ENCODE results near the gene VSX2. TPM values are rescaled to one million over a fixed set of nuclear protein-coding genes. Genes with fewer than 3 reads are reported as not detected.

The VSX2 gene
- total and polyA plus RNA-seq, 2 donors (not counting 1 experiment from before 2014, with no cell fraction given), result not detected

DNA sequence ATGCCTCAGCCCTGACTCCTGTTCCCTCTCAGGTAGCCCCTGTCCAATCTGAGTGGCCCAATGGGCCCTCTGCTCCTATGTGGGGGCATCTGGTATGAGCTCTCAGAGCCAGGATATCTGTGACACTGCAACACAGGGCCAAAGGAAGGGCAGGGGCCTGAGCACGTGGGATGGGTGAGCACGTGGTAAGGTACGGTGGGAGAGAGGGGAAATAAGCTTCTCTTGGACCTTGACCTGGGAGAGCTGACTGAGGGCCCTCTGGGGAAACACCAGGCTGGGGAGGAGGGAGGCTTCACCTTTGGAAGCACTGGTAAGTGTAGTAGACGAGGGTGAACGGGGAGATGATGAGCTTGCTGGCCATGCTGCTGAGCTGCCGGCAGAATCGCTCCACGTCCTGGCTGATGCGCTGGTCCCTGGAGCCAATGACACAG, 56.8 kb downstream of the VSX2 start:
- H3K4me1 Mint-ChIP-seq, result peaks cover 5% of the 10 kb centered on the region
- ChIA-PET CTCF (interaction anchor here (1.4 to 1.9 kb wide), 2 partner anchors 11 to 42 kb away, joined by 6 read pairs; no protein-coding TSS in a partner anchor), POLR2A (interaction anchor here (0.6 kb wide), 1 partner anchor 531 kb away, joined by 5 read pairs; no protein-coding TSS in a partner anchor)
- ATAC-seq (ENCODE audit: low read depth) (no peak), DNase-seq (no peak)
- Histone ChIP-seq H3K79me2 (ENCODE audit: control insufficient read depth, insufficient read depth, low read length) (peaks cover 15% of the 10 kb centered on the region), H3K9ac (ENCODE audit: low read length) (no peak overlapping the region), H3K27me3 (replicated peaks in 1 of 4; ENCODE audit: control extremely low read depth in 1 of 4, control insufficient read depth in 3 of 4, insufficient read depth in 4 of 4, low read length in 3 of 4) (no peaks in the 10 kb centered on the region), H3K9me3 (ENCODE audit: control extremely low read depth in 1 of 3, control insufficient read depth in 2 of 3, insufficient read depth in 1 of 3, low read length in 2 of 3) (no peaks in the 10 kb centered on the region), H3K27ac (ENCODE audit: low read length in 2 of 2) (no peak overlapping the region), H4K20me1 (ENCODE audit: control insufficient read depth, insufficient read depth, low read length, poor library complexity, severe bottlenecking) (peaks cover 14% of the 10 kb centered on the region), H3K4me2 (replicated peaks; ENCODE audit: low read depth, low read length, poor library complexity, severe bottlenecking) (no peak overlapping the region), H3K4me1 (ENCODE audit: control insufficient read depth in 2 of 2, insufficient read depth in 2 of 2, low read length in 2 of 2) (no peaks in the 10 kb centered on the region), H2AFZ (ENCODE audit: insufficient read depth, low read depth, low read length, poor library complexity, severe bottlenecking) (no peak overlapping the region), H3K36me3 (replicated peaks in 1 of 2; ENCODE audit: control extremely low read depth in 1 of 2, control insufficient read depth in 1 of 2, extremely low read depth in 1 of 2, insufficient read depth in 2 of 2, low read length in 1 of 2) (peaks cover 2 to 71% of the 10 kb centered on the region in 2 experiments), H3K4me3 (ENCODE audit: control extremely low read depth in 1 of 5, extremely low read depth in 1 of 5, insufficient read depth in 1 of 5, low read depth in 2 of 5, low read length in 4 of 5) (no peak overlapping the region)
- no peak overlapping the region for H3K4me3 Mint-ChIP-seq
- H3K9me3 Mint-ChIP-seq (ENCODE audit: insufficient read depth), result no peaks in the 10 kb centered on the region
- 97% methylated on average over 9 of the region's 9 CpGs for WGBS (ENCODE audit: insufficient coverage)
- H3K27ac Mint-ChIP-seq, result no peak overlapping the region
- no peaks in the 10 kb centered on the region for H3K27me3 Mint-ChIP-seq
- no peak for TF ChIP-seq EZH2 (IDR thresholded peaks at IDR 0.05; ENCODE audit: borderline replicate concordance, insufficient read depth, low read depth, low read length, poor library complexity, severe bottlenecking)
- TF ChIP-seq, protein P1, sequence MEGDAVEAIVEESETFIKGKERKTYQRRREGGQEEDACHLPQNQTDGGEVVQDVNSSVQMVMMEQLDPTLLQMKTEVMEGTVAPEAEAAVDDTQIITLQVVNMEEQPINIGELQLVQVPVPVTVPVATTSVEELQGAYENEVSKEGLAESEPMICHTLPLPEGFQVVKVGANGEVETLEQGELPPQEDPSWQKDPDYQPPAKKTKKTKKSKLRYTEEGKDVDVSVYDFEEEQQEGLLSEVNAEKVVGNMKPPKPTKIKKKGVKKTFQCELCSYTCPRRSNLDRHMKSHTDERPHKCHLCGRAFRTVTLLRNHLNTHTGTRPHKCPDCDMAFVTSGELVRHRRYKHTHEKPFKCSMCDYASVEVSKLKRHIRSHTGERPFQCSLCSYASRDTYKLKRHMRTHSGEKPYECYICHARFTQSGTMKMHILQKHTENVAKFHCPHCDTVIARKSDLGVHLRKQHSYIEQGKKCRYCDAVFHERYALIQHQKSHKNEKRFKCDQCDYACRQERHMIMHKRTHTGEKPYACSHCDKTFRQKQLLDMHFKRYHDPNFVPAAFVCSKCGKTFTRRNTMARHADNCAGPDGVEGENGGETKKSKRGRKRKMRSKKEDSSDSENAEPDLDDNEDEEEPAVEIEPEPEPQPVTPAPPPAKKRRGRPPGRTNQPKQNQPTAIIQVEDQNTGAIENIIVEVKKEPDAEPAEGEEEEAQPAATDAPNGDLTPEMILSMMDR (IDR thresholded peaks at IDR 0.05), result no peak
- intact Hi-C loops (cut with micrococcal nuclease), result no loop called here

DNA sequence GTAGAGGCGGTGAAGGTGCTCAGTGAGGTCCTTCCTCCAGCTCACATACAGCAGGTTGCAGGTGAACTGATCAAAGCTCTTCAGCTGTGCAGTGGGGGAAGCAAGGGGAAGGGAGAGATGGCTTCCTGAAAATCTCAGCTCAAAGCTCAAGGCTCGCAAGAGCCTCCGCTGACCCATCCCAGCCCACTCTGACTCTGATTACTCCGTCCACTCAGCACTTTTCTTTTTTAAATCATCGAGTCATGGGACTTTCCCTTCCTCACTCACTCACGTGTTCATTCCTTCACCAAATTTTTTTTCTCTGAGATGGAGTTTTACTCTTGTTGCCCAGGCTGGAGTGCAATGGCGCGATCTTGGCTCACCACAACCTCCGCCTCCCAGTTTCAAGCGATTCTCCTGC, 58.7 kb downstream of the VSX2 start:
- ATAC-seq (ENCODE audit: low read depth), result no peak
- H3K4me1 Mint-ChIP-seq, result peaks cover 17% of the 10 kb centered on the region
- Histone ChIP-seq H3K36me3 (replicated peaks in 1 of 2; ENCODE audit: control extremely low read depth in 1 of 2, control insufficient read depth in 1 of 2, extremely low read depth in 1 of 2, insufficient read depth in 2 of 2, low read length in 1 of 2) (peaks cover 2 to 53% of the 10 kb centered on the region in 2 experiments), H3K4me2 (replicated peaks; ENCODE audit: low read depth, low read length, poor library complexity, severe bottlenecking) (no peak overlapping the region), H3K4me1 (ENCODE audit: control insufficient read depth in 2 of 2, insufficient read depth in 2 of 2, low read length in 2 of 2) (peaks cover 5 to 7% of the 10 kb centered on the region in 2 donors), H3K27ac (ENCODE audit: low read length in 2 of 2) (no peak overlapping the region), H2AFZ (ENCODE audit: insufficient read depth, low read depth, low read length, poor library complexity, severe bottlenecking) (no peak overlapping the region), H3K27me3 (replicated peaks in 1 of 4; ENCODE audit: control extremely low read depth in 1 of 4, control insufficient read depth in 3 of 4, insufficient read depth in 4 of 4, low read length in 3 of 4) (no peaks in the 10 kb centered on the region), H3K79me2 (ENCODE audit: control insufficient read depth, insufficient read depth, low read length) (peaks cover 24% of the 10 kb centered on the region), H3K4me3 (ENCODE audit: control extremely low read depth in 1 of 5, extremely low read depth in 1 of 5, insufficient read depth in 1 of 5, low read depth in 2 of 5, low read length in 4 of 5) (no peak overlapping the region), H4K20me1 (ENCODE audit: control insufficient read depth, insufficient read depth, low read length, poor library complexity, severe bottlenecking) (peaks cover 8% of the 10 kb centered on the region), H3K9me3 (ENCODE audit: control extremely low read depth in 1 of 3, control insufficient read depth in 2 of 3, insufficient read depth in 1 of 3, low read length in 2 of 3) (no peaks in the 10 kb centered on the region), H3K9ac (ENCODE audit: low read length) (no peak overlapping the region)
- ChIA-PET CTCF (interaction anchor here (0.6 kb wide), 1 partner anchor 84 kb away, joined by 3 read pairs; no protein-coding TSS in a partner anchor), POLR2A (no interaction called here)
- H3K27ac Mint-ChIP-seq, result no peak overlapping the region
- no peaks in the 10 kb centered on the region for H3K9me3 Mint-ChIP-seq (ENCODE audit: insufficient read depth)
- intact Hi-C loops (cut with micrococcal nuclease), result no loop called here
- TF ChIP-seq, protein P1 (IDR thresholded peaks at IDR 0.05), result no peak
- TF ChIP-seq EZH2 (IDR thresholded peaks at IDR 0.05; ENCODE audit: borderline replicate concordance, insufficient read depth, low read depth, low read length, poor library complexity, severe bottlenecking), result no peak
- no peak for DNase-seq
- no peaks in the 10 kb centered on the region for H3K27me3 Mint-ChIP-seq
- no peak overlapping the region for H3K4me3 Mint-ChIP-seq
- 100% methylated on average over 5 of the region's 10 CpGs for WGBS (ENCODE audit: insufficient coverage)
